GM23338 (cell line): Measurements from ENCODE around the gene ERC1. TPM values are rescaled to one million over a fixed set of nuclear protein-coding genes. Genes with fewer than 3 reads are reported as not detected.

Experiments used
- ATAC-seq: fragments of 200-7000 bp; cut with Tn5 transposase; 3 replicates; pipeline ENCODE4 v1.9.1; 2020
- DNase-seq: peaks from one replicate; pipeline ENCODE4 v3.0.0-alpha.2; 2015; ENCODE audit warnings: low spot score
- H2AFZ ChIP-seq: fragments of 200-600 bp; sonication (generic); 2 replicates; pipeline ENCODE4 v1.8.0; 2016; ENCODE audit warnings: antibody characterized with exemption, mild to moderate bottlenecking, moderate library complexity
- H3F3A ChIP-seq: fragments of 200-600 bp; sonication (generic); replicated peaks from 2 replicates; pipeline ENCODE4 v1.8.0; 2017; ENCODE audit warnings: antibody characterized with exemption, mixed run types, low read depth
- H3K27ac ChIP-seq: fragments of 200-600 bp; sonication (generic); 2 replicates; pipeline ENCODE4 v1.6.1; 2016; ENCODE audit warnings: low read depth
- H3K27me3 ChIP-seq: fragments of 200-600 bp; sonication (generic); 2 replicates; pipeline ENCODE4 v1.8.0; 2016; ENCODE audit warnings: mild to moderate bottlenecking, mixed run types, moderate library complexity; ENCODE audit not compliant: insufficient read depth
- H3K36me3 ChIP-seq: fragments of 200-600 bp; sonication (generic); 2 replicates; pipeline ENCODE4 v1.8.0; 2016; ENCODE audit warnings: mild to moderate bottlenecking; ENCODE audit not compliant: insufficient read depth
- H3K4me1 ChIP-seq: fragments of 200-600 bp; sonication (generic); 2 replicates; pipeline ENCODE4 v1.8.0; 2016; ENCODE audit warnings: mild to moderate bottlenecking, moderate library complexity; ENCODE audit not compliant: insufficient read depth
- H3K4me2 ChIP-seq: fragments of 200-600 bp; sonication (generic); 2 replicates; pipeline ENCODE4 v1.7.1; 2017; ENCODE audit warnings: mixed run types
- H3K4me3 ChIP-seq: fragments of 200-600 bp; sonication (generic); 2 replicates; pipeline ENCODE4 v1.6.1; 2016; ENCODE audit warnings: mixed run types
- H3K79me2 ChIP-seq: fragments of 200-600 bp; sonication (generic); replicated peaks from 2 replicates; pipeline ENCODE4 v1.8.0; 2017; ENCODE audit warnings: mild to moderate bottlenecking; ENCODE audit not compliant: insufficient read depth
- H3K9me2 ChIP-seq: fragments of 200-600 bp; sonication (generic); 2 replicates; pipeline ENCODE4 v1.8.0; 2017; ENCODE audit not compliant: insufficient read depth
- H4K20me1 ChIP-seq: fragments of 200-600 bp; sonication (generic); replicated peaks from 2 replicates; pipeline ENCODE4 v1.8.0; 2017; ENCODE audit warnings: mild to moderate bottlenecking; ENCODE audit not compliant: insufficient read depth
- H3K27ac Mint-ChIP-seq: 2 replicates; pipeline ENCODE4 v1.8.0; 2020; ENCODE audit warnings: inconsistent platforms, mild to moderate bottlenecking, moderate library complexity, mixed read lengths
- H3K27me3 Mint-ChIP-seq: 3 replicates; pipeline ENCODE4 v1.8.0; 2022; ENCODE audit warnings: low read depth, mild to moderate bottlenecking, moderate library complexity, mixed read lengths, inconsistent platforms; ENCODE audit not compliant: insufficient read depth, poor library complexity
- H3K36me3 Mint-ChIP-seq: 3 replicates; pipeline ENCODE4 v1.8.0; 2021; ENCODE audit warnings: low read depth, mild to moderate bottlenecking, inconsistent platforms, moderate library complexity, mixed read lengths
- H3K4me1 Mint-ChIP-seq: 3 replicates; pipeline ENCODE4 v1.8.0; 2020; ENCODE audit warnings: mild to moderate bottlenecking, inconsistent platforms, mixed read lengths
- H3K4me3 Mint-ChIP-seq: 3 replicates; pipeline ENCODE4 v1.8.0; 2021; ENCODE audit warnings: moderate library complexity, mild to moderate bottlenecking, inconsistent platforms, mixed read lengths
- H3K9me3 Mint-ChIP-seq: 3 replicates; pipeline ENCODE4 v1.8.0; 2020; ENCODE audit warnings: moderate library complexity, mild to moderate bottlenecking, inconsistent platforms, mixed read lengths
- CREB1 ChIP-seq: fragments of 250-450 bp; sonication (Bioruptor Pico); IDR thresholded peaks from 2 replicates; pipeline ENCODE4 v1.5.0; 2020; ENCODE audit warnings: low read depth, mild to moderate bottlenecking, moderate library complexity
- EZH2 ChIP-seq: fragments of 200-600 bp; sonication (generic); IDR thresholded peaks from one replicate; pipeline ENCODE4 v1.8.0; 2017; ENCODE audit warnings: antibody characterized with exemption, mild to moderate bottlenecking, low read depth; ENCODE audit not compliant: unreplicated experiment
- EZH2phosphoT487 ChIP-seq: fragments of 200-600 bp; sonication (generic); IDR thresholded peaks from one replicate; pipeline ENCODE4 v1.8.1; 2018; ENCODE audit warnings: antibody characterized with exemption; ENCODE audit not compliant: unreplicated experiment
- JUNB ChIP-seq: IDR thresholded peaks from one replicate; pipeline ENCODE4 v1.6.1; 2016; ENCODE audit warnings: antibody characterized with exemption; ENCODE audit not compliant: unreplicated experiment
- NANOG ChIP-seq: IDR thresholded peaks from 2 replicates; pipeline ENCODE4 v1.6.1; 2016; ENCODE audit warnings: antibody characterized with exemption, borderline replicate concordance
- POLR2AphosphoS5 ChIP-seq: IDR thresholded peaks from 2 replicates; pipeline ENCODE4 v1.6.1; 2016; ENCODE audit warnings: antibody characterized with exemption, low read depth
- STAT1 ChIP-seq: IDR thresholded peaks from one replicate; pipeline ENCODE4 v1.6.1; 2016; ENCODE audit warnings: antibody characterized with exemption; ENCODE audit not compliant: unreplicated experiment
- ZNF114 ChIP-seq: fragments of 250-450 bp; sonication (Bioruptor Pico); IDR thresholded peaks from 2 replicates; pipeline ENCODE4 v1.5.0; 2020; ENCODE audit warnings: mild to moderate bottlenecking, moderate library complexity
- ZNF331 ChIP-seq: fragments of 250-450 bp; sonication (Bioruptor Pico); IDR thresholded peaks from 2 replicates; pipeline ENCODE4 v1.5.0; 2020; ENCODE audit warnings: low read depth, mild to moderate bottlenecking, moderate library complexity
- polyA plus RNA-seq: library from polyadenylated mRNA; unstranded; fragments of >200 nt; fragmentation: Nextera tagmentation; extraction: Ambion mirVana; gene quantifications from 2 replicates; pipeline ENCODE4 v1.2.1, GENCODE V29; 2016
- total RNA-seq: library from RNA; depleted of rRNA; stranded (reverse); fragments of >200 nt; shearing (Covaris generic); gene quantifications from 2 replicates; pipeline ENCODE4 v1.2.3, GENCODE V29; 2014
- TF ChIP-seq, protein P1 (sequence below): fragments of 250-450 bp; sonication (Bioruptor Pico); IDR thresholded peaks from 2 replicates; pipeline ENCODE4 v1.5.0; 2020; ENCODE audit warnings: mild to moderate bottlenecking, moderate library complexity
- TF ChIP-seq, protein P2 (sequence below): IDR thresholded peaks from 2 replicates; pipeline ENCODE4 v1.6.1; 2016; ENCODE audit warnings: antibody characterized with exemption
- TF ChIP-seq, protein P3 (sequence below), 2 experiments: fragments of 200-600 bp in 1 of 2; sonication (generic) in 1 of 2; conservative IDR thresholded peaks; 2 replicates each; pipeline versions ENCODE4 v1.5.1 to v1.6.1; 2016 to 2017; ENCODE audit warnings: antibody characterized with exemption in 2 of 2, low read depth in 2 of 2, mild to moderate bottlenecking in 2 of 2, moderate library complexity in 1 of 2

Gene ERC1
- total and polyA plus RNA-seq, 2 experiments from 2014 or later, result 28.1 to 35.3 TPM

DNA sequence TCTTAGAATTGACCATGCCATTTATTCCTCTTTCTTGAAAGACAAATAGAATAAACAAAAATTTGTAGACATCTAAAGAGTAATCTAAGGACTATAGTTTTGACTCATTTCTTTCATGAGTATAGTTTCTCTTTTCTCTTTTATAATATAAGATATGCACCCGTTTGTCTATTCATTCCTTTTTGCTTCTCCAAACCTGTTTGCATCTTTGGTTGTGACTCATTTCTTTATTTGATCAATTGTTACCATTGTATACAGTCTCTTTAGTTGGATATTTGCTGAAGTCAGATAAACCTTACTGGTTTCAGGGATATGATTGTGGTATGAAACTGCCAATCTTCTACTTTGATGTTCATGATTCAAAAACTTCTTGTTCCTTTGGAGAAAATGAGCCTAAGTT lies 334.6 kb downstream of the ERC1 start (continued):
- TF ChIP-seq, protein P1, sequence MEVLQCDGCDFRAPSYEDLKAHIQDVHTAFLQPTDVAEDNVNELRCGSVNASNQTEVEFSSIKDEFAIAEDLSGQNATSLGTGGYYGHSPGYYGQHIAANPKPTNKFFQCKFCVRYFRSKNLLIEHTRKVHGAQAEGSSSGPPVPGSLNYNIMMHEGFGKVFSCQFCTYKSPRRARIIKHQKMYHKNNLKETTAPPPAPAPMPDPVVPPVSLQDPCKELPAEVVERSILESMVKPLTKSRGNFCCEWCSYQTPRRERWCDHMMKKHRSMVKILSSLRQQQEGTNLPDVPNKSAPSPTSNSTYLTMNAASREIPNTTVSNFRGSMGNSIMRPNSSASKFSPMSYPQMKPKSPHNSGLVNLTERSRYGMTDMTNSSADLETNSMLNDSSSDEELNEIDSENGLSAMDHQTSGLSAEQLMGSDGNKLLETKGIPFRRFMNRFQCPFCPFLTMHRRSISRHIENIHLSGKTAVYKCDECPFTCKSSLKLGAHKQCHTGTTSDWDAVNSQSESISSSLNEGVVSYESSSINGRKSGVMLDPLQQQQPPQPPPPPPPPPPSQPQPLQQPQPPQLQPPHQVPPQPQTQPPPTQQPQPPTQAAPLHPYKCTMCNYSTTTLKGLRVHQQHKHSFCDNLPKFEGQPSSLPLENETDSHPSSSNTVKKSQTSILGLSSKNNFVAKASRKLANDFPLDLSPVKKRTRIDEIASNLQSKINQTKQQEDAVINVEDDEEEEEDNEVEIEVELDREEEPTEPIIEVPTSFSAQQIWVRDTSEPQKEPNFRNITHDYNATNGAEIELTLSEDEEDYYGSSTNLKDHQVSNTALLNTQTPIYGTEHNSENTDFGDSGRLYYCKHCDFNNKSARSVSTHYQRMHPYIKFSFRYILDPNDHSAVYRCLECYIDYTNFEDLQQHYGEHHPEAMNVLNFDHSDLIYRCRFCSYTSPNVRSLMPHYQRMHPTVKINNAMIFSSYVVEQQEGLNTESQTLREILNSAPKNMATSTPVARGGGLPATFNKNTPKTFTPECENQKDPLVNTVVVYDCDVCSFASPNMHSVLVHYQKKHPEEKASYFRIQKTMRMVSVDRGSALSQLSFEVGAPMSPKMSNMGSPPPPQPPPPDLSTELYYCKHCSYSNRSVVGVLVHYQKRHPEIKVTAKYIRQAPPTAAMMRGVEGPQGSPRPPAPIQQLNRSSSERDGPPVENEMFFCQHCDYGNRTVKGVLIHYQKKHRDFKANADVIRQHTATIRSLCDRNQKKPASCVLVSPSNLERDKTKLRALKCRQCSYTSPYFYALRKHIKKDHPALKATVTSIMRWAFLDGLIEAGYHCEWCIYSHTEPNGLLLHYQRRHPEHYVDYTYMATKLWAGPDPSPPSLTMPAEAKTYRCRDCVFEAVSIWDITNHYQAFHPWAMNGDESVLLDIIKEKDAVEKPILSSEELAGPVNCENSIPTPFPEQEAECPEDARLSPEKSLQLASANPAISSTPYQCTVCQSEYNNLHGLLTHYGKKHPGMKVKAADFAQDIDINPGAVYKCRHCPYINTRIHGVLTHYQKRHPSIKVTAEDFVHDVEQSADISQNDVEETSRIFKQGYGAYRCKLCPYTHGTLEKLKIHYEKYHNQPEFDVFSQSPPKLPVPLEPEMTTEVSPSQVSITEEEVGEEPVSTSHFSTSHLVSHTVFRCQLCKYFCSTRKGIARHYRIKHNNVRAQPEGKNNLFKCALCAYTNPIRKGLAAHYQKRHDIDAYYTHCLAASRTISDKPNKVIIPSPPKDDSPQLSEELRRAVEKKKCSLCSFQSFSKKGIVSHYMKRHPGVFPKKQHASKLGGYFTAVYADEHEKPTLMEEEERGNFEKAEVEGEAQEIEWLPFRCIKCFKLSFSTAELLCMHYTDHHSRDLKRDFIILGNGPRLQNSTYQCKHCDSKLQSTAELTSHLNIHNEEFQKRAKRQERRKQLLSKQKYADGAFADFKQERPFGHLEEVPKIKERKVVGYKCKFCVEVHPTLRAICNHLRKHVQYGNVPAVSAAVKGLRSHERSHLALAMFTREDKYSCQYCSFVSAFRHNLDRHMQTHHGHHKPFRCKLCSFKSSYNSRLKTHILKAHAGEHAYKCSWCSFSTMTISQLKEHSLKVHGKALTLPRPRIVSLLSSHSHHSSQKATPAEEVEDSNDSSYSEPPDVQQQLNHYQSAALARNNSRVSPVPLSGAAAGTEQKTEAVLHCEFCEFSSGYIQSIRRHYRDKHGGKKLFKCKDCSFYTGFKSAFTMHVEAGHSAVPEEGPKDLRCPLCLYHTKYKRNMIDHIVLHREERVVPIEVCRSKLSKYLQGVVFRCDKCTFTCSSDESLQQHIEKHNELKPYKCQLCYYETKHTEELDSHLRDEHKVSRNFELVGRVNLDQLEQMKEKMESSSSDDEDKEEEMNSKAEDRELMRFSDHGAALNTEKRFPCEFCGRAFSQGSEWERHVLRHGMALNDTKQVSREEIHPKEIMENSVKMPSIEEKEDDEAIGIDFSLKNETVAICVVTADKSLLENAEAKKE (CRISPR knock-in tag), result no peak

DNA sequence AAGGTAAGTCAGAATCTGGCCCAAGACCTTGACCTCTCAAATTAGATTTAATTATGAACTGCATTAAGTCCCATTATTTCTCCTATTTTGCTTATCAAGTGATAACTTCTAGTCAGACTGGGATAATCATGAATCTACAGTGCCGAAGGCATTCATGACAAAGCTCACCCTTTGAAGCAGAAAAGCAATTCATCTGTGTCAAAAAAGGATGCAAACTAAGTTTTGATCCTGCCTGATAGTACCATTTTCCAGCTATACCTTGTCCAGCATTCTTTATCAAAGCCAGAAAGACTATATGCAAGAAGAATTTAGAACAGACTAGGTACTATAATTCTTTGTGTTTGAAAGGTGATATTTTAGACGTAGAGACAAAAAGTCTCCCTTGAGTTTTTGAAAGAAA lies 335.2 kb downstream of the ERC1 start:
- no peak for TF ChIP-seq STAT1
- no peak for TF ChIP-seq ZNF331 (CRISPR knock-in tag)
- no peak for TF ChIP-seq EZH2phosphoT487
- TF ChIP-seq, protein P2, sequence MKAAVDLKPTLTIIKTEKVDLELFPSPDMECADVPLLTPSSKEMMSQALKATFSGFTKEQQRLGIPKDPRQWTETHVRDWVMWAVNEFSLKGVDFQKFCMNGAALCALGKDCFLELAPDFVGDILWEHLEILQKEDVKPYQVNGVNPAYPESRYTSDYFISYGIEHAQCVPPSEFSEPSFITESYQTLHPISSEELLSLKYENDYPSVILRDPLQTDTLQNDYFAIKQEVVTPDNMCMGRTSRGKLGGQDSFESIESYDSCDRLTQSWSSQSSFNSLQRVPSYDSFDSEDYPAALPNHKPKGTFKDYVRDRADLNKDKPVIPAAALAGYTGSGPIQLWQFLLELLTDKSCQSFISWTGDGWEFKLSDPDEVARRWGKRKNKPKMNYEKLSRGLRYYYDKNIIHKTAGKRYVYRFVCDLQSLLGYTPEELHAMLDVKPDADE, result no peak
- TF ChIP-seq ZNF114 (CRISPR knock-in tag), result no peak
- TF ChIP-seq EZH2, result no peak
- no peak for TF ChIP-seq CREB1 (CRISPR knock-in tag)
- TF ChIP-seq, protein P3, sequence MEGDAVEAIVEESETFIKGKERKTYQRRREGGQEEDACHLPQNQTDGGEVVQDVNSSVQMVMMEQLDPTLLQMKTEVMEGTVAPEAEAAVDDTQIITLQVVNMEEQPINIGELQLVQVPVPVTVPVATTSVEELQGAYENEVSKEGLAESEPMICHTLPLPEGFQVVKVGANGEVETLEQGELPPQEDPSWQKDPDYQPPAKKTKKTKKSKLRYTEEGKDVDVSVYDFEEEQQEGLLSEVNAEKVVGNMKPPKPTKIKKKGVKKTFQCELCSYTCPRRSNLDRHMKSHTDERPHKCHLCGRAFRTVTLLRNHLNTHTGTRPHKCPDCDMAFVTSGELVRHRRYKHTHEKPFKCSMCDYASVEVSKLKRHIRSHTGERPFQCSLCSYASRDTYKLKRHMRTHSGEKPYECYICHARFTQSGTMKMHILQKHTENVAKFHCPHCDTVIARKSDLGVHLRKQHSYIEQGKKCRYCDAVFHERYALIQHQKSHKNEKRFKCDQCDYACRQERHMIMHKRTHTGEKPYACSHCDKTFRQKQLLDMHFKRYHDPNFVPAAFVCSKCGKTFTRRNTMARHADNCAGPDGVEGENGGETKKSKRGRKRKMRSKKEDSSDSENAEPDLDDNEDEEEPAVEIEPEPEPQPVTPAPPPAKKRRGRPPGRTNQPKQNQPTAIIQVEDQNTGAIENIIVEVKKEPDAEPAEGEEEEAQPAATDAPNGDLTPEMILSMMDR (conservative IDR thresholded peaks at IDR 0.05; ENCODE audit: low read depth in 2 of 2), result no peak
- no peak for TF ChIP-seq POLR2AphosphoS5
- TF ChIP-seq JUNB, result no peak
- no peak for TF ChIP-seq NANOG

More for the DNA sequence above, 335.2 kb downstream of the ERC1 start:
- no peak overlapping the region for H3K4me3 Mint-ChIP-seq
- Histone ChIP-seq H3K9me2 (no peaks in the 10 kb centered on the region), H4K20me1 (no peaks in the 10 kb centered on the region), H3K27me3 (no peaks in the 10 kb centered on the region), H3K4me1 (no peaks in the 10 kb centered on the region), H3K4me3 (no peak overlapping the region), H3K36me3 (no peaks in the 10 kb centered on the region), H3F3A (no peaks in the 10 kb centered on the region), H3K4me2 (no peak overlapping the region), H3K79me2 (no peaks in the 10 kb centered on the region), H3K27ac (no peak overlapping the region), H2AFZ (no peak overlapping the region)
- H3K4me1 Mint-ChIP-seq, result no peaks in the 10 kb centered on the region; the same call in 2 of the 3 replicates
- ATAC-seq (no peak), DNase-seq (no peak)
- H3K9me3 Mint-ChIP-seq, result no peaks in the 10 kb centered on the region
- no peak overlapping the region for H3K27ac Mint-ChIP-seq
- H3K36me3 Mint-ChIP-seq, result no peaks in the 10 kb centered on the region
- H3K27me3 Mint-ChIP-seq, result no peaks in the 10 kb centered on the region
